Endothelial cell of umbilical vein (primary cell): Measurements from ENCODE around the gene SLC25A29. TPM values are rescaled to one million over a fixed set of nuclear protein-coding genes. Genes with fewer than 3 reads are reported as not detected.

Experiments
- BruUV-seq: library from RNA; stranded (reverse); fragments of 400-500 nt; replicated peaks from 2 replicates; lab custom pipeline; 2021; lab: Mats Ljungman, UMichigan
- CTCF ChIA-PET: fragments of 300-600, 350-600 bp; sonication (Branson Sonifier 250); formaldehyde crosslinking; loops from one replicate; lab custom pipeline; 2021; ENCODE audit warnings: antibody characterized with exemption, inconsistent platforms; lab: Charles Lee
- POLR2A ChIA-PET: fragments of 300-600, 350-600 bp; sonication (Branson Sonifier 250); formaldehyde crosslinking; loops from one replicate; lab custom pipeline; 2021; ENCODE audit warnings: antibody characterized with exemption, inconsistent platforms; lab: Charles Lee
- DNase-seq: peaks from one replicate; pipeline ENCODE4 v3.0.0-alpha.2; 2011; ENCODE audit warnings: low read depth, low spot score
- FAIRE-seq: peaks from 2 replicates; lab custom pipeline; 2011; peaks lifted over from hg19 to GRCh38; lab: Jason Lieb, UNC
- H2AFZ ChIP-seq: 2 replicates; pipeline ENCODE4 v1.6.0; 2012; ENCODE audit warnings: low read depth, low read length, control low read depth, inconsistent platforms
- H3K27ac ChIP-seq: 2 replicates; pipeline ENCODE4 v1.5.1; 2011; ENCODE audit warnings: low read depth, mild to moderate bottlenecking, control low read depth, low read length, moderate library complexity; ENCODE audit not compliant: insufficient read depth
- H3K27me3 ChIP-seq, 2 experiments: 2 replicates each; pipeline versions ENCODE4 v1.6.0 to v1.6.1; 2011; ENCODE audit warnings: low read length in 2 of 2, mixed read lengths in 1 of 2; ENCODE audit not compliant: control insufficient read depth in 2 of 2, insufficient read depth in 2 of 2
- H3K36me3 ChIP-seq, 2 experiments: 2 replicates in 1 of 2; 3 replicates in 1 of 2; pipeline ENCODE4 v1.5.1; 2011; ENCODE audit warnings: low read length in 2 of 2, mild to moderate bottlenecking in 1 of 2, moderate library complexity in 1 of 2; ENCODE audit not compliant: control insufficient read depth in 2 of 2, insufficient read depth in 2 of 2; ENCODE audit errors: extremely low read depth in 1 of 2
- H3K4me1 ChIP-seq: 3 replicates; pipeline ENCODE4 v1.5.1; 2011; ENCODE audit warnings: mild to moderate bottlenecking, low read length; ENCODE audit not compliant: control insufficient read depth, insufficient read depth; ENCODE audit errors: extremely low read depth
- H3K4me2 ChIP-seq: 2 replicates; pipeline ENCODE4 v1.6.1; 2011; ENCODE audit warnings: low read length, control low read depth, mixed read lengths; ENCODE audit not compliant: insufficient read depth
- H3K4me3 ChIP-seq, 3 experiments: fragments of 200-600 bp in 1 of 3; sonication (generic), shearing (Covaris generic) in 1 of 3; replicated peaks in 1 of 3; 2 replicates each; pipeline ENCODE4 v1.5.1; 2011 to 2016; ENCODE audit warnings: control low read depth in 3 of 3, low read length in 3 of 3, mild to moderate bottlenecking in 2 of 3, inconsistent platforms in 1 of 3, low read depth in 1 of 3, moderate library complexity in 1 of 3; ENCODE audit not compliant: insufficient read depth in 1 of 3
- H3K79me2 ChIP-seq: 2 replicates; pipeline ENCODE4 v1.6.0; 2012; ENCODE audit warnings: low read length, inconsistent platforms; ENCODE audit not compliant: control insufficient read depth, insufficient read depth
- H3K9ac ChIP-seq: replicated peaks from 2 replicates; pipeline ENCODE3; 2011; ENCODE audit warnings: low read length, control low read depth; ENCODE audit not compliant: insufficient read depth; ENCODE audit errors: extremely low read depth
- H3K9me1 ChIP-seq: replicated peaks from 3 replicates; pipeline ENCODE4 v1.6.0; 2011; ENCODE audit warnings: mild to moderate bottlenecking, low read length; ENCODE audit not compliant: control insufficient read depth, insufficient read depth; ENCODE audit errors: extremely low read depth
- H3K9me3 ChIP-seq: replicated peaks from 2 replicates; pipeline ENCODE4 v1.5.1; 2012; ENCODE audit warnings: low read length, inconsistent platforms; ENCODE audit not compliant: control insufficient read depth, insufficient read depth
- H4K20me1 ChIP-seq: replicated peaks from 2 replicates; pipeline ENCODE3; 2011; ENCODE audit warnings: mild to moderate bottlenecking, low read length; ENCODE audit not compliant: control insufficient read depth, insufficient read depth; ENCODE audit errors: extremely low read depth
- EZH2 ChIP-seq: IDR thresholded peaks from 2 replicates; pipeline ENCODE4 v1.6.1; 2012; ENCODE audit warnings: borderline replicate concordance, low read depth, mild to moderate bottlenecking, moderate library complexity, low read length, inconsistent platforms; ENCODE audit not compliant: severe bottlenecking
- FOS ChIP-seq: IDR thresholded peaks from 2 replicates; pipeline ENCODE4 v1.6.1; 2011; ENCODE audit warnings: mild to moderate bottlenecking, low read length, moderate library complexity, borderline replicate concordance; ENCODE audit not compliant: insufficient read depth
- GATA2 ChIP-seq: IDR thresholded peaks from 2 replicates; pipeline ENCODE4 v1.7.0; 2011; ENCODE audit warnings: low read depth, mild to moderate bottlenecking, moderate library complexity, mixed read lengths, low read length; ENCODE audit not compliant: insufficient read length, insufficient read depth
- JUN ChIP-seq: IDR thresholded peaks from 2 replicates; pipeline ENCODE4 v1.6.1; 2011; ENCODE audit warnings: borderline replicate concordance, low read depth; ENCODE audit not compliant: insufficient read length, insufficient read depth
- MAX ChIP-seq: IDR thresholded peaks from 2 replicates; pipeline ENCODE4 v1.6.1; 2011; ENCODE audit not compliant: insufficient read depth, insufficient read length
- MYC ChIP-seq: IDR thresholded peaks from one replicate; pipeline ENCODE4 v1.6.1; 2011; ENCODE audit warnings: mild to moderate bottlenecking, low read depth, low read length
- POLR2A ChIP-seq: IDR thresholded peaks from 2 replicates; pipeline ENCODE4 v1.6.1; 2012; ENCODE audit warnings: low read depth, mild to moderate bottlenecking, control low read depth, low read length
- POLR2AphosphoS5 ChIP-seq: IDR thresholded peaks from 2 replicates; pipeline ENCODE4 v1.6.1; 2012; ENCODE audit warnings: low read depth, mild to moderate bottlenecking, control low read depth, low read length, moderate library complexity; ENCODE audit not compliant: insufficient read depth
- dilution Hi-C: fragments of 300-500 bp; cut with MboI; formaldehyde crosslinking; loops from one replicate; pipeline ENCODE4 v1.15.0; 2019; ENCODE audit warnings: low sequenced_read_pairs; ENCODE audit not compliant: extremely low pct_ligation_motif_present
- intact Hi-C: fragments of 100-400 bp; cut with micrococcal nuclease; formaldehyde crosslinking; loops from one replicate; pipeline ENCODE4 v1.10.0; 2022
- polyA plus RNA-seq, 4 experiments: library from polyadenylated mRNA; depleted of rRNA in 3 of 4; stranded (reverse) in 3 of 4; unstranded in 1 of 4; fragments of >200 nt; gene quantifications; 2 replicates each; pipeline versions ENCODE4 v1.2.1 to v1.2.3, GENCODE V29; 2011 to 2012; ENCODE audit warnings: missing spikeins in 1 of 4
- total RNA-seq: library from RNA; stranded (reverse); gene quantifications from 2 replicates; pipeline ENCODE4 v1.2.3, GENCODE V29; 2021
- TF ChIP-seq, protein P1 (sequence below), 2 donors: IDR thresholded peaks; 1 replicate in 1 of 2; 2 replicates in 1 of 2; pipeline ENCODE4 v1.5.1; 2011; ENCODE audit warnings: low read length in 2 of 2, mild to moderate bottlenecking in 2 of 2, moderate library complexity in 2 of 2, control low read depth in 1 of 2, inconsistent platforms in 1 of 2, low read depth in 1 of 2; ENCODE audit not compliant: insufficient read depth in 1 of 2; ENCODE audit errors: extremely low read depth in 1 of 2

Gene SLC25A29
- total and polyA plus RNA-seq, 2 donors (not counting 3 experiments of a cell fraction or from before 2014, with no cell fraction given) = 132 to 154 TPM

- Histone ChIP-seq H3K4me3 (no peak overlapping the region), H3K9ac (no peak overlapping the region), H3K4me2 (no peak overlapping the region), H3K36me3 (peaks cover 21 to 41% of the 10 kb centered on the region in 2 experiments), H3K9me1 (no peaks in the 10 kb centered on the region), H4K20me1 (no peaks in the 10 kb centered on the region), H3K27me3 (no peaks in the 10 kb centered on the region), H3K9me3 (no peaks in the 10 kb centered on the region), H3K79me2 (no peaks in the 10 kb centered on the region), H2AFZ (no peak overlapping the region), H3K4me1 (no peaks in the 10 kb centered on the region), H3K27ac (no peak overlapping the region)
- ChIA-PET POLR2A (no interaction called here), CTCF (no interaction called here)
- dilution Hi-C loops (no loop called here), intact Hi-C loops (loop anchor here (1.0 kb wide), 1 partner anchor 15 kb away; no protein-coding TSS in a partner anchor)
- BruUV-seq = no TSS peak
- DNase-seq (no peak), FAIRE-seq (no peak)
- TF ChIP-seq MYC (no peak), EZH2 (no peak), MAX (no peak)
- TF ChIP-seq, protein P1, sequence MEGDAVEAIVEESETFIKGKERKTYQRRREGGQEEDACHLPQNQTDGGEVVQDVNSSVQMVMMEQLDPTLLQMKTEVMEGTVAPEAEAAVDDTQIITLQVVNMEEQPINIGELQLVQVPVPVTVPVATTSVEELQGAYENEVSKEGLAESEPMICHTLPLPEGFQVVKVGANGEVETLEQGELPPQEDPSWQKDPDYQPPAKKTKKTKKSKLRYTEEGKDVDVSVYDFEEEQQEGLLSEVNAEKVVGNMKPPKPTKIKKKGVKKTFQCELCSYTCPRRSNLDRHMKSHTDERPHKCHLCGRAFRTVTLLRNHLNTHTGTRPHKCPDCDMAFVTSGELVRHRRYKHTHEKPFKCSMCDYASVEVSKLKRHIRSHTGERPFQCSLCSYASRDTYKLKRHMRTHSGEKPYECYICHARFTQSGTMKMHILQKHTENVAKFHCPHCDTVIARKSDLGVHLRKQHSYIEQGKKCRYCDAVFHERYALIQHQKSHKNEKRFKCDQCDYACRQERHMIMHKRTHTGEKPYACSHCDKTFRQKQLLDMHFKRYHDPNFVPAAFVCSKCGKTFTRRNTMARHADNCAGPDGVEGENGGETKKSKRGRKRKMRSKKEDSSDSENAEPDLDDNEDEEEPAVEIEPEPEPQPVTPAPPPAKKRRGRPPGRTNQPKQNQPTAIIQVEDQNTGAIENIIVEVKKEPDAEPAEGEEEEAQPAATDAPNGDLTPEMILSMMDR (IDR thresholded peaks at IDR 0.05; ENCODE audit: extremely low read depth in 1 of 2, insufficient read depth in 1 of 2, low read depth in 1 of 2, low read length in 2 of 2) = no peak
Measured at GRCh38 chr14:100333311-100333710, 27.1 kb upstream of the SLC25A29 start.

- TF ChIP-seq POLR2AphosphoS5 = no peak
- no peak for TF ChIP-seq FOS
- no peak for TF ChIP-seq GATA2
- no peak for TF ChIP-seq EZH2
- no peak for TF ChIP-seq MAX
- no peak for TF ChIP-seq MYC
- TF ChIP-seq JUN = no peak
- no peak for TF ChIP-seq POLR2A
- TF ChIP-seq, protein P1 (IDR thresholded peaks at IDR 0.05; ENCODE audit: extremely low read depth in 1 of 2, insufficient read depth in 1 of 2, low read depth in 1 of 2, low read length in 2 of 2) = no peak
- intact Hi-C loops = loop anchor here (1.0 kb wide), 1 partner anchor 14 kb away; no protein-coding TSS in a partner anchor
- no peak for FAIRE-seq
- H3K4me2 ChIP-seq = no peak overlapping the region
- POLR2A ChIA-PET = interaction anchor here (1.2 kb wide), 1 partner anchor 10 kb away, joined by 4 read pairs; the partner anchor contains the start of gene SLC25A47
- H3K9me1 ChIP-seq = no peaks in the 10 kb centered on the region
- no peak overlapping the region for H3K27ac ChIP-seq
- no peak overlapping the region for H2AFZ ChIP-seq
- no TSS peak for BruUV-seq
- CTCF ChIA-PET = no interaction called here
- no peaks in the 10 kb centered on the region for H3K27me3 ChIP-seq
- H3K79me2 ChIP-seq = no peaks in the 10 kb centered on the region
- H3K4me1 ChIP-seq = no peaks in the 10 kb centered on the region
- dilution Hi-C loops = no loop called here
- H3K36me3 ChIP-seq = peaks cover 19 to 38% of the 10 kb centered on the region in 2 experiments
- no peak for DNase-seq
- no peak overlapping the region for H3K9ac ChIP-seq
- H4K20me1 ChIP-seq = no peaks in the 10 kb centered on the region
- H3K4me3 ChIP-seq = no peak overlapping the region
- H3K9me3 ChIP-seq = no peaks in the 10 kb centered on the region
Measured at GRCh38 chr14:100332797-100333196, 26.6 kb upstream of the SLC25A29 start.
